Activated CD4-positive, alpha-beta memory T cell treated with anti-CD3 and anti-CD28 coated beads for 36 hours (primary cell): Measurements from ENCODE around the gene HAPLN3. TPM values are rescaled to one million over a fixed set of nuclear protein-coding genes. Genes with fewer than 3 reads are reported as not detected.

Experiments
- CTCF ChIA-PET: fragments of 350-600 bp; sonication (Branson Sonifier 250); formaldehyde crosslinking; loops from one replicate; lab custom pipeline; 2021; ENCODE audit warnings: antibody characterized with exemption, inconsistent platforms; lab: Charles Lee
- POLR2A ChIA-PET: fragments of 350-600 bp; sonication (Branson Sonifier 250); formaldehyde crosslinking; loops from one replicate; lab custom pipeline; 2021; ENCODE audit warnings: antibody characterized with exemption; lab: Charles Lee
- DNase-seq: peaks from one replicate; pipeline ENCODE4 v3.0.0-alpha.2; 2020
- H3K27ac Mint-ChIP-seq: one replicate; pipeline ENCODE4 v1.8.0; 2021; ENCODE audit warnings: mixed read lengths
- H3K27me3 Mint-ChIP-seq: one replicate; pipeline ENCODE4 v1.8.0; 2021; ENCODE audit warnings: mixed read lengths
- H3K36me3 Mint-ChIP-seq: one replicate; pipeline ENCODE4 v1.8.0; 2021; ENCODE audit warnings: mixed read lengths
- H3K4me1 Mint-ChIP-seq: one replicate; pipeline ENCODE4 v1.8.0; 2021; ENCODE audit warnings: low read depth, mixed read lengths
- H3K4me3 Mint-ChIP-seq: one replicate; pipeline ENCODE4 v1.8.0; 2021; ENCODE audit warnings: mild to moderate bottlenecking, mixed read lengths
- H3K9me3 Mint-ChIP-seq: one replicate; pipeline ENCODE4 v1.8.0; 2021; ENCODE audit warnings: mixed read lengths
- intact Hi-C: fragments of 100-400 bp; cut with micrococcal nuclease; formaldehyde crosslinking; loops from one replicate; pipeline ENCODE4 v1.15.1; 2023
- total RNA-seq, 2 experiments: library from RNA; stranded (reverse); gene quantifications; one replicate each; pipeline ENCODE4 v1.2.3, GENCODE V29; 2021

HAPLN3 gene
- total RNA-seq, 2 experiments from 2014 or later = 44.7 to 47.1 TPM

DNA sequence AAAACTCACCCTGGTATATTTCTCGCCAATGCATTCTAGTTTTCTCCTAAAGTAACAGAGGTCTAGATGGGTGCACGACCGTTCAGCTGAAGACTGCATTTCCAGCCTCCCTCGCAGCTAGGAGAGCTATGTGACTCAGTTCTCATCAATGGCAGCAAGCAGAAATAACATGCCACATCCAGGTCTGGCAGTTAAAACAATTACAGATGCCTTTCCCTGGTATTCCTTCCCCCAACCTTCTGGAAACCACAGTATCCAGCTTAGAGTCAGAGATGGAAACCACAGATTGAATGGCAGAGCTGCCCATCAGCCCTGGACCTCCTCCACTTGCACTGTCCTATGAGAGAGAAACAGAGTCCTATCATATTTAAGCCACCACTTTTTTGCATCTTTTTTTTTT lies 4.8 kb downstream of the HAPLN3 start:
- ChIA-PET CTCF (interaction anchor here (1.0 to 5.9 kb wide), 3 partner anchors 11 to 281 kb away, joined by 3 to 70 read pairs (median 3); no protein-coding TSS in a partner anchor), POLR2A (no interaction called here)
- H3K27ac Mint-ChIP-seq = no peak overlapping the region
- no peaks in the 10 kb centered on the region for H3K9me3 Mint-ChIP-seq
- H3K36me3 Mint-ChIP-seq = peaks cover 2% of the 10 kb centered on the region
- no peaks in the 10 kb centered on the region for H3K27me3 Mint-ChIP-seq
- peaks cover 17% of the 10 kb centered on the region for H3K4me1 Mint-ChIP-seq
- DNase-seq = no peak
- no peak overlapping the region for H3K4me3 Mint-ChIP-seq
- intact Hi-C loops = loop anchor here (10.0 kb wide), 1 partner anchor 354 kb away; the partner anchor contains the start of gene FANCI

DNA sequence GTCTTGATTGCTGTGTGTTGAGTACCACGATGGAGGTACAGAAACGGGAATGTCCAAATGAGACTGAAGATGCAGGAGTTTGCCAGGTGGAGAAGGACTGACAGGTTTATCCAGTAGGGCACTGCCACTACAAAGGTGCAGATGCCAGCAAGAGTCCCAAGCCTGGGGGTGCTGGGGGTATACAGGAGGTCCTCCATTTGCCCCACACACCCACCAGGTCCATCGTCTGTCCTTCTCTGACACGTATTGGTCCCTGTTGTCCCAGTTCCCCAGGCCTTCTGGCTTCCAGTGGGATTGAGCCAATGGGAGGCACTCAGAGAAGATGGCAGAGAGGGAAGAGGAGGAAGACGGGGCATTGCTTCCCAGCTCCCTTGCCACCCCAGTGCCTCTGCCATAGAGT lies 6.6 kb downstream of the HAPLN3 start:
- Mint-ChIP-seq H3K27me3 (no peaks in the 10 kb centered on the region), H3K36me3 (peaks cover 11% of the 10 kb centered on the region), H3K9me3 (no peaks in the 10 kb centered on the region), H3K4me1 (peaks cover 12% of the 10 kb centered on the region), H3K27ac (peak overlapping the region; percentile 13), H3K4me3 (no peak overlapping the region)
- CTCF ChIA-PET = interaction anchor here (1.9 kb wide), 1 partner anchor 16 kb away, joined by 5 read pairs; no protein-coding TSS in a partner anchor
- DNase-seq = no peak
- intact Hi-C loops = no loop called here
- POLR2A ChIA-PET = interaction anchor here (1.4 kb wide), 1 partner anchor 16 kb away, joined by 3 read pairs; no protein-coding TSS in a partner anchor

DNA sequence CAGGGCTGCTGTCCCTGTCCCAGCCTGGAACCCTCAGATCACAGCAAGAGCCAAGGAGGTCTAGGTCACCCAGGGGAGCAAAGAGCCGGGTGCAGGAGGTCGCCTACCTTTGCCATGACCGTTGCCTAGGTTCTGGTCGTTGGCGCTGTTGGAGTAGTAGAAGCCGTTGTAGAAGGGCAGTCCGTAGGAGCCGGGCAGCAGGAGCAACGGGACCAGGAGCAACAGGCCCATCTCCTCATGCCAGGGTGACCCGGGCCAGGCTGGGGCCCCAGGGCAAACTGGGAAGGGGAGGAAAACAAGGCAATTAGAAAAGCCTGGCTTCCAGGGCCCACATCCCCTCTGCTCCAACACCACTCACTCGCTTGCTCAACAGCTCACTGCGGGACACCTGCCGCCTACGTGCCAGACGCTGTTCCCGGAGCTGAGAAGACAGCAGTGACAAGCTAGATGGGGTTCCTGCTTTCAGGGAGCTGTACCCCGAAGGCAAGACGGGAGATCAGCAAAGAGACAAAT lies 8.2 kb downstream of the HAPLN3 start:
- no peak for DNase-seq
- Mint-ChIP-seq H3K4me1 (peaks cover 6% of the 10 kb centered on the region), H3K27ac (no peak overlapping the region), H3K9me3 (no peaks in the 10 kb centered on the region), H3K27me3 (no peaks in the 10 kb centered on the region), H3K36me3 (peaks cover 17% of the 10 kb centered on the region), H3K4me3 (no peak overlapping the region)
- ChIA-PET CTCF (interaction anchor here (1.7 kb wide), 1 partner anchor 8 kb away, joined by 6 read pairs; no protein-coding TSS in a partner anchor), POLR2A (no interaction called here)
- intact Hi-C loops = no loop called here

DNA sequence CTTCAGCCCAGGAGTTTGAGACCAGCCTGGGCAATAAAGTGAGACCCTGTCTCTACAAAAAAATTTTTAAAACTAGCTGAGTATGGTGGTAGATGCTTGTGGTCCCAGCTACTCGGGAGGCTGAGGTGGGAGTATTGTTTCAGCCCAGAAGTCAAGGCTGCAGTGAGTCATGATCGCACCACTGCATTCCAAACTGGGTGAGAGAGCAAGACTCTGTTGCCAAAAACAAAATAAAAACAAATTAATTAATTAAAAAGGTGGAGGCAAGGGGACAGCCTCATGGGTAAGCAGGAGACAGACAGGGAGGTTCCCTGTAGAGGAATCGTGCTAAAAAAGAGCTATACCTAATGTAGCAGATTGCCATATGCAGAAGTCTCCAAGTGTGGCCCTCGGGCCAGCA lies 12.6 kb downstream of the HAPLN3 start:
- intact Hi-C loops = no loop called here
- Mint-ChIP-seq H3K4me1 (peaks cover 6% of the 10 kb centered on the region), H3K9me3 (no peaks in the 10 kb centered on the region), H3K27ac (no peak overlapping the region), H3K27me3 (no peaks in the 10 kb centered on the region), H3K36me3 (peaks cover 32% of the 10 kb centered on the region), H3K4me3 (no peak overlapping the region)
- CTCF ChIA-PET = interaction anchor here (0.6 to 1.3 kb wide), 2 partner anchors 22 to 133 kb away, joined by 3 to 9 read pairs; no protein-coding TSS in a partner anchor
- DNase-seq = no peak
- POLR2A ChIA-PET = no interaction called here

DNA sequence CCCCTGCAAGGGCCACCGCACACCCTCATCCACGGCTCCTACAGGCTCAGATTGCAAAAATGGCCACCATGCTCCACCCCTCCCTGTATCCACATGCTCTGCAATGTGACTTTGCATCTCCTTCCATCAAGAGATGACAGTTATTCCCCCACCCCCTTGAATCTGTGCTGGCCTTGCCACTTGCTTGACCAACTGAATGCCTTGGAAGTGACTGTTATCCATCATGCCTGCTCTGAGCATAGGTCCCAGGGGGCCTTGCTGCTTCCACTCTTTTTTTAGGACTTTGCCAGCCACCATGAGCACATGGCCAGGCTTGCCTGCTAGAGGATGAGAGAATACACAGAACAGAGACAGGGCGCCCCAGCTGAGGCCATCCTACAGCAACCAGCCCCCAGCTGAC lies 13.6 kb downstream of the HAPLN3 start:
- CTCF ChIA-PET = interaction anchor here (1.6 to 1.8 kb wide), 2 partner anchors 14 to 23 kb away, joined by 4 to 5 read pairs; partner anchors contain the start of gene HAPLN3
- Mint-ChIP-seq H3K4me1 (peaks cover 3% of the 10 kb centered on the region), H3K9me3 (no peaks in the 10 kb centered on the region), H3K27me3 (no peaks in the 10 kb centered on the region), H3K36me3 (peaks cover 32% of the 10 kb centered on the region), H3K27ac (no peak overlapping the region), H3K4me3 (no peak overlapping the region)
- intact Hi-C loops = no loop called here
- DNase-seq = no peak
- POLR2A ChIA-PET = no interaction called here

DNA sequence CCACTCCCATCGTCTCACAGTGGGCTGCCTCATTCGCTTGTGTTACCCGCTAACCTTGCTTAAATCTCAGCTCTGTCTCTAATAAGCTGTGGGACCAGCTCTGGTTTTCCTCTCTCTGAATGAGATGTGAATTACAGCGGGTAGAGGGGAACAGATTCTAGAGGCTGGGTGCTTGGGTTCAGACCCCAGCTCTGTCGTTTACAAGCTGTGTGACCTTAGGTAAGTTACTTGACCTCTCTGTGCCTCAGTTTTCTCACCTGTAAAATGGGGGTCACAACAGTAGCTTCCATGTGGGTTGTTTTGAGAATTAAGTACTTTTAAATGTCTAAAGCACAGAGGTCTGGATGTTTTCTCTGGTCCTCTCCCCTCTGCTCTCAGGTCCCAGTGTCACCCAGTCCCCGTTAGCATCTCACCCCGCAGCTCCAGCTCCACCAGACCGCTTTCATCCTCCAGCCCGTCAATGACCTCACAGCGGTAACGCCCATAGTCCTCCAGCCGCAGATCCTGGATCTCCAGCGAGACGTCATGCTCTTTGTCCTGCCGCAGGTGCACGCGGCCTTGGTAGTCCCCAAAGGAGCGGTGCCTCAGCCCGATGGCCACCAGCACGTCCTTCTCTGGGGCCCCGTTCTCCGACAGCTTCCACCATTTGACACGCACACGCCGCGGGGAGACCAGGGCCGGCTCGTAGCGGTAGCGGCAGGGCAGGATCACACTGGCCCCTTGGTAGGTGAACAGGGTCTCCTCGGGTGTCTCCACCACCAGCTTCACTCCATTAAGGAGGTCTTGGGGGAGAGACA lies 14.2 kb downstream of the HAPLN3 start:
- intact Hi-C loops = no loop called here
- POLR2A ChIA-PET = no interaction called here

DNA sequence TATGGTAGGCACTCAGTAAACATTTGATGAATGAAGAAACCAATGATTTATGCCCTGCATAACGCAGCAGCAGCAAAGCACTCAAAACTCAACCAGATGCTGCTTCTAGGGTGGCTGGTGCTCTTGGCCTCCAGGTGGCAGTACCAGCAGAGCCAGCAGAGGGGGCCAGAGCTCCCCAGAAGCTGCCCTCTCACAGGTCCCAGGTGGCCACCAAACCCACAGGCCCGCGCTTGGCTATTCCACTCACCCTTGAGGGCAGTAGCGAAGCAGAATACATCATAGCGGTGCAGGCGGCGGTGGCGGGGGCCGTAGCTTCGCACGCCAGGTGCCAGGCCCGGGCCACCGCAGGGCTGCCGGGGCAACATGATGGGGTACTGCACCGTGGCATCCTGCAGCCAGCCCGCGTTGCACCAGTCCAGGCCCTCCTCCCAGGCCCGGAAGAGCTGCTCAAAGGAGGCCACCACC lies 16.6 kb downstream of the HAPLN3 start:
- ChIA-PET CTCF (interaction anchor here (0.8 to 2.2 kb wide), 14 partner anchors 8 to 299 kb away, joined by 3 to 15 read pairs (median 6); partner anchors contain the start of gene HAPLN3), POLR2A (no interaction called here)
- no peak overlapping the region for H3K27ac Mint-ChIP-seq
- intact Hi-C loops = no loop called here
- H3K9me3 Mint-ChIP-seq = no peaks in the 10 kb centered on the region
- H3K27me3 Mint-ChIP-seq = no peaks in the 10 kb centered on the region
- peaks cover 28% of the 10 kb centered on the region for H3K36me3 Mint-ChIP-seq
- no peaks in the 10 kb centered on the region for H3K4me1 Mint-ChIP-seq
- no peak overlapping the region for H3K4me3 Mint-ChIP-seq
- peak; percentile 58 for DNase-seq

More for the DNA sequence above, 14.2 kb downstream of the HAPLN3 start:
- no peak for DNase-seq
- Mint-ChIP-seq H3K4me1 (peaks cover 3% of the 10 kb centered on the region), H3K36me3 (peaks cover 37% of the 10 kb centered on the region), H3K27ac (no peak overlapping the region), H3K4me3 (no peak overlapping the region), H3K9me3 (no peaks in the 10 kb centered on the region), H3K27me3 (no peaks in the 10 kb centered on the region)
- CTCF ChIA-PET = interaction anchor here (0.8 to 1.8 kb wide), 5 partner anchors 11 to 136 kb away, joined by 3 to 5 read pairs (median 3); partner anchors contain the start of gene HAPLN3

DNA sequence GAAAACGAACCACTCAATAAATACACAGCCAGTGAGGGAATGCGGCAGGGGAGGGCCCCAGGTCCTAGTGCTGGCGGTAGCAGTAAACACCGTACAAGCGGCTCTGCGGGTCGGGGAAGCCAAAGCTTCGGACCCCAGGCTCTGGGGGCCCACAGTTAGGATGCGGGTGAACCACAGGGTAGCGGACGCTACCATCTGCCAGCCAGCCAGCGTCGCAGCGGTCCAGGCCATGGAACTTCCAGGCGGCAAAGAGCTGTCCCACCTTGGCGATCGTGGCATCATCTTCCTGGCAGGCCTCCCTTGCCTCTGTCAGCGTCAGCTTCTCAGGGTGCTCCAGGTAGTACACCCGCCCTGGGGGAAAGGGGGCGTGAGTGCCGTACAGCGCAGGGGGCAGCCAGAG lies 17.4 kb downstream of the HAPLN3 start:
- H3K4me1 Mint-ChIP-seq = no peaks in the 10 kb centered on the region
- intact Hi-C loops = no loop called here
- no peaks in the 10 kb centered on the region for H3K9me3 Mint-ChIP-seq
- no peak for DNase-seq
- no peak overlapping the region for H3K27ac Mint-ChIP-seq
- ChIA-PET CTCF (interaction anchor here (0.8 to 2.2 kb wide), 10 partner anchors 7 to 300 kb away, joined by 3 to 15 read pairs (median 6); no protein-coding TSS in a partner anchor), POLR2A (no interaction called here)
- peaks cover 22% of the 10 kb centered on the region for H3K36me3 Mint-ChIP-seq
- no peaks in the 10 kb centered on the region for H3K27me3 Mint-ChIP-seq
- no peak overlapping the region for H3K4me3 Mint-ChIP-seq

DNA sequence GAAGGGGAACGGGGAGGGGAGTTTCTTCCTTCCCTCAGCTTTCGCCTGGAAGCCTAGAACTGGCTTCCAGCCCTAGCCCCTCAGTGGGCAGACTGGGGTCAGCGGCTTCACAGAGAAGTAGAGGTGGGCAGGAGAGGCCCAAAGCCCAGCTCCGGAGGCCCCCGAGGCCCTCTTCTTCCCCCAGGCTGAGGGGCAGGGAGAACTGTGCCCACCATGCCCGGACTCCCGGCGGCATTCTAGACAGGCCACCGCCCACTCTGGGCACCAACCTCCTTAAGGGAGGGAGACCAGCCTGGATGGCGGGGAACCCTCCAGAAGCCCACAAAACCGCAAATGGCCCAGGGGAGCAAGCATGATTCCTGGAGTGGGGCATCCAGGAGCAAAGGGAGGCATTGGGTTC lies 17.9 kb downstream of the HAPLN3 start:
- intact Hi-C loops = no loop called here
- Mint-ChIP-seq H3K27me3 (no peaks in the 10 kb centered on the region), H3K4me1 (no peaks in the 10 kb centered on the region), H3K36me3 (peaks cover 20% of the 10 kb centered on the region), H3K9me3 (no peaks in the 10 kb centered on the region), H3K4me3 (no peak overlapping the region), H3K27ac (no peak overlapping the region)
- ChIA-PET CTCF (interaction anchor here (1.2 to 2.2 kb wide), 3 partner anchors 27 to 250 kb away, joined by 3 to 15 read pairs (median 9); no protein-coding TSS in a partner anchor), POLR2A (no interaction called here)
- DNase-seq = no peak

DNA sequence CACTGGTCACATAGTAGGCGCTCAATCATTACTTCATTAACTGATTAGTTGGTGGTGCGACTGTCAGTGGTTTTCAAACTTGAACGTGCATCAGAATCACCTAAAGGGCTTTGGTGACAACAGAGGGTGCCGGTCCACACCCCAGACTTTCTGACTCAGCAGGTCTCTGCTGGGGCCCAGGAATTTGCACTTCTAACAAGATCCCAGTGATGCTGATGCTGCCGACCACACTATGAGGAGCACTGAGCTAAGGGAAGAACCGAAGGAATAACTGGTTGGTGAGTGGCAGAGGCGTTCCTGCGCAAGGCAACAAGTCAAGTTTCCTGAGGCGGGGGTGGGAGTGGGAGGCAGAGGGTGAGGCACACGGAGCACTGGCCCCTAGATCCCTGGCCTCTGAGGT lies 18.8 kb downstream of the HAPLN3 start:
- Mint-ChIP-seq H3K9me3 (no peaks in the 10 kb centered on the region), H3K27ac (no peak overlapping the region), H3K27me3 (no peaks in the 10 kb centered on the region), H3K4me1 (no peaks in the 10 kb centered on the region), H3K4me3 (no peak overlapping the region), H3K36me3 (peaks cover 16% of the 10 kb centered on the region)
- DNase-seq = no peak
- ChIA-PET CTCF (no interaction called here), POLR2A (no interaction called here)
- intact Hi-C loops = no loop called here

DNA sequence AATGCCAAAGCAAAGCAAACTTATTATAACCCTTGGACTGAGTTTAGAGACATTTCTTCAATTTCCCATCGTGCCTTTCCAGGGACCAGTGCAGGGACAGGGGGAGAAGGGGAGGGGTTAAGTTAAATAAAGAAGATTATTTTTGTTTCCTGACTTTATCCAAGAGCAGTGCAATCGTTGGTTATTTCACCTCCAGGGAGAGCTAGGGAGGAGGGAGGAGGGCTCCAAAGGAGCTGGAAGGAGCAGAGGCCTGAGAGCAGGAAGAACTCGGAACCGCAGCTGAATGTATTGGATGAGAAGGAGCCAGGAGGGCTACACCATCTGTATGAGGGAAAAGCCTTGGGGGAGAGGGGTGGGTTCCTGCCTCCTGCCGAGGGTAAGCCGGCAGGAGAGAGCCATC lies 20.7 kb downstream of the HAPLN3 start:
- no peak for DNase-seq
- no peaks in the 10 kb centered on the region for H3K4me1 Mint-ChIP-seq
- ChIA-PET POLR2A (no interaction called here), CTCF (no interaction called here)
- H3K27me3 Mint-ChIP-seq = no peaks in the 10 kb centered on the region
- H3K9me3 Mint-ChIP-seq = no peaks in the 10 kb centered on the region
- H3K4me3 Mint-ChIP-seq = no peak overlapping the region
- intact Hi-C loops = no loop called here
- peaks cover 10% of the 10 kb centered on the region for H3K36me3 Mint-ChIP-seq
- no peak overlapping the region for H3K27ac Mint-ChIP-seq

DNA sequence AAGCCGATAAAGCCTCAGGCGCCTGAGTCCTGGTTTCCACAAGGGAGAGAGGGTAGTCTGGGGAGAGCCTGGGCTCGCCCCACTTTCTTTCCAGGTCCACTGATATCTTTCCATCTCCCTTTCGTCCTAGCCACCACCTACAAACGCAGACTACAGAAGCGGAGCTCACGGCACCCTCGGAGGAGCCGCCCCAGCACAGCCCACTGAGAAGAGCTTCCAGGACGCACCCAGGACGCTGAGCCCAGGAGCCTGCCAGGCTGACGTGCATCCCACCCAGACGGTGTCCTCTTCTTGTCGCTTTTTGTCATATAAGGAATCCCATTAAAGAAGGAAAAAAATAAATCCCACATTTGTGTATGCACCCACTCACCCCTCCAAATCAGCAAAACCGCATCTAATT lies 21.1 kb downstream of the HAPLN3 start:
- Mint-ChIP-seq H3K27ac (no peak overlapping the region), H3K4me1 (no peaks in the 10 kb centered on the region), H3K9me3 (no peaks in the 10 kb centered on the region), H3K4me3 (no peak overlapping the region), H3K36me3 (peaks cover 10% of the 10 kb centered on the region), H3K27me3 (no peaks in the 10 kb centered on the region)
- DNase-seq = no peak
- ChIA-PET POLR2A (no interaction called here), CTCF (no interaction called here)
- intact Hi-C loops = no loop called here
